DND-41 (cell line): ENCODE measurements around the gene RPL21.

Experiments
- ATAC-seq: fragments of 200-7000 bp; cut with Tn5 transposase; 3 replicates; pipeline ENCODE4 v1.9.1; 2021; ENCODE audit warnings: low read depth; ENCODE audit not compliant: insufficient read depth
- DNase-seq: peaks from one replicate; pipeline ENCODE4 v3.0.0-alpha.2; 2020
- H2AFZ ChIP-seq: 2 replicates; pipeline ENCODE4 v1.6.0; 2012; ENCODE audit warnings: low read depth, low read length
- H3K27ac ChIP-seq: 2 replicates; pipeline ENCODE4 v1.5.1; 2012; ENCODE audit warnings: low read length, inconsistent platforms
- H3K27me3 ChIP-seq: fragments of 200-600 bp; sonication (generic); 2 replicates; pipeline ENCODE4 v1.6.0; 2012; ENCODE audit warnings: low read length, mild to moderate bottlenecking, inconsistent platforms; ENCODE audit not compliant: insufficient read depth, poor library complexity
- H3K36me3 ChIP-seq: 2 replicates; pipeline ENCODE4 v1.5.1; 2012; ENCODE audit warnings: low read length, inconsistent platforms; ENCODE audit not compliant: insufficient read depth
- H3K4me1 ChIP-seq: 2 replicates; pipeline ENCODE4 v1.5.1; 2012; ENCODE audit warnings: mild to moderate bottlenecking, low read length; ENCODE audit not compliant: insufficient read depth
- H3K4me2 ChIP-seq: 2 replicates; pipeline ENCODE4 v1.6.0; 2012; ENCODE audit warnings: mild to moderate bottlenecking, moderate library complexity, low read length, inconsistent platforms; ENCODE audit not compliant: insufficient read depth
- H3K4me3 ChIP-seq, 2 experiments: fragments of 200-600 bp in 1 of 2; shearing (Covaris generic) in 1 of 2; 2 replicates each; pipeline ENCODE4 v1.5.1; 2012 to 2016; ENCODE audit warnings: inconsistent platforms in 2 of 2, low read length in 2 of 2, mild to moderate bottlenecking in 2 of 2, low read depth in 1 of 2, moderate library complexity in 1 of 2
- H3K79me2 ChIP-seq: 2 replicates; pipeline ENCODE4 v1.6.0; 2012; ENCODE audit warnings: low read length, inconsistent platforms; ENCODE audit not compliant: insufficient read depth
- H3K9ac ChIP-seq: 2 replicates; pipeline ENCODE4 v1.6.0; 2012; ENCODE audit warnings: low read depth, mild to moderate bottlenecking, inconsistent platforms, low read length, moderate library complexity
- H3K9me3 ChIP-seq: 2 replicates; pipeline ENCODE4 v1.5.1; 2012; ENCODE audit warnings: low read length, moderate library complexity, mild to moderate bottlenecking, inconsistent platforms; ENCODE audit not compliant: insufficient read depth, severe bottlenecking
- H4K20me1 ChIP-seq: 2 replicates; pipeline ENCODE4 v1.6.0; 2012; ENCODE audit warnings: low read length; ENCODE audit not compliant: insufficient read depth
- CTCF ChIP-seq: IDR thresholded peaks from 2 replicates; pipeline ENCODE4 v1.5.1; 2012; ENCODE audit warnings: borderline replicate concordance, low read length, moderate library complexity, mild to moderate bottlenecking; ENCODE audit not compliant: poor library complexity, severe bottlenecking; ENCODE audit errors: extremely low read depth
- EZH2 ChIP-seq: IDR thresholded peaks from 3 replicates; pipeline ENCODE4 v1.6.1; 2012; ENCODE audit warnings: borderline replicate concordance, low read depth, mild to moderate bottlenecking, moderate library complexity, low read length, inconsistent platforms; ENCODE audit not compliant: severe bottlenecking

RPL21 gene

GRCh38 chr13:27228131-27228530 is 23.2 kb upstream of the RPL21 start:
- Histone ChIP-seq H3K27ac (no peak overlapping the region), H3K9me3 (peaks cover 2% of the 10 kb centered on the region), H3K4me2 (no peak overlapping the region), H3K79me2 (no peaks in the 10 kb centered on the region), H3K36me3 (no peaks in the 10 kb centered on the region), H2AFZ (no peak overlapping the region), H3K4me1 (no peaks in the 10 kb centered on the region), H3K27me3 (peaks cover 8% of the 10 kb centered on the region), H4K20me1 (no peaks in the 10 kb centered on the region), H3K9ac (no peak overlapping the region), H3K4me3 (no peak overlapping the region)
- no peak for ATAC-seq
- no peak for DNase-seq
- TF ChIP-seq EZH2, result no peak

- Histone ChIP-seq H3K4me1 (no peaks in the 10 kb centered on the region), H3K4me2 (no peak overlapping the region), H3K79me2 (no peaks in the 10 kb centered on the region), H3K9ac (no peak overlapping the region), H2AFZ (no peak overlapping the region), H3K27ac (no peak overlapping the region), H3K27me3 (peaks cover 8% of the 10 kb centered on the region), H3K9me3 (peaks cover 2% of the 10 kb centered on the region), H3K36me3 (no peaks in the 10 kb centered on the region), H4K20me1 (no peaks in the 10 kb centered on the region), H3K4me3 (no peak overlapping the region)
- no peak for ATAC-seq
- no peak for DNase-seq
- TF ChIP-seq CTCF, result no peak
- no peak for TF ChIP-seq EZH2
These were observed 21.7 kb upstream of the RPL21 start for GRCh38 chr13:27229642-27230041.

GRCh38 chr13:27233964-27234363 is 17.4 kb upstream of the RPL21 start:
- Histone ChIP-seq H3K9ac (no peak overlapping the region), H3K4me3 (no peak overlapping the region), H3K27me3 (no peaks in the 10 kb centered on the region), H3K4me2 (no peak overlapping the region), H3K27ac (no peak overlapping the region), H2AFZ (no peak overlapping the region), H4K20me1 (no peaks in the 10 kb centered on the region), H3K36me3 (no peaks in the 10 kb centered on the region), H3K79me2 (no peaks in the 10 kb centered on the region), H3K4me1 (no peaks in the 10 kb centered on the region), H3K9me3 (peaks cover 2% of the 10 kb centered on the region)
- TF ChIP-seq EZH2 (no peak), CTCF (no peak)
- DNase-seq (no peak), ATAC-seq (no peak)

GRCh38 chr13:27236478-27236877 is 14.9 kb upstream of the RPL21 start:
- no peak for DNase-seq
- H3K79me2 ChIP-seq, result no peaks in the 10 kb centered on the region
- no peak overlapping the region for H3K9ac ChIP-seq

More at GRCh38 chr13:27236478-27236877, 14.9 kb upstream of the RPL21 start:
- Histone ChIP-seq H3K4me2 (no peak overlapping the region), H2AFZ (no peak overlapping the region), H4K20me1 (no peaks in the 10 kb centered on the region), H3K4me3 (no peak overlapping the region), H3K36me3 (no peaks in the 10 kb centered on the region), H3K27ac (no peak overlapping the region), H3K9me3 (peaks cover 2% of the 10 kb centered on the region), H3K4me1 (no peaks in the 10 kb centered on the region), H3K27me3 (no peaks in the 10 kb centered on the region)
- TF ChIP-seq EZH2 (no peak), CTCF (no peak)
- ATAC-seq, result no peak
